Transverse colon (tissue), 4 donors: ENCODE measurements around the gene KBTBD4. TPM values are rescaled to one million over a fixed set of nuclear protein-coding genes. Genes with fewer than 3 reads are reported as not detected.
"Not testable (repeated sequence)": the region's sequence is repeated elsewhere in the genome, so short reads cannot be mapped to it uniquely, and the experiment has no call there.

Experiments used
- DNase-seq: peaks from one replicate; pipeline ENCODE4 v3.0.0-alpha.2; 2019
- H3K27ac ChIP-seq, 4 donors: fragments of 200-600 bp; sonication (generic); 2 replicates each; pipeline ENCODE4 v1.5.1; 2016 to 2018; ENCODE audit warnings: inconsistent platforms in 4 of 4
- H3K27me3 ChIP-seq: fragments of 200-600 bp; sonication (generic); 2 replicates; pipeline ENCODE4 v1.5.1; 2017; ENCODE audit warnings: inconsistent platforms
- H3K36me3 ChIP-seq, 4 donors: fragments of 200-600 bp; sonication (generic); 2 replicates each; pipeline ENCODE4 v1.5.1; 2017 to 2019; ENCODE audit warnings: inconsistent platforms in 4 of 4
- H3K4me1 ChIP-seq, 4 donors: fragments of 200-600 bp; sonication (generic); 2 replicates each; pipeline ENCODE4 v1.5.1; 2017 to 2020; ENCODE audit warnings: inconsistent platforms in 4 of 4
- H3K4me3 ChIP-seq, 4 donors: fragments of 200-600 bp; sonication (generic); 1 replicate in 1 of 4; 2 replicates in 3 of 4; pipeline versions ENCODE4 v1.5.1 to v1.6.1; 2017 to 2019; ENCODE audit warnings: inconsistent platforms in 4 of 4
- H3K9me3 ChIP-seq, 2 donors: fragments of 200-600 bp; sonication (generic); 2 replicates each; pipeline ENCODE4 v1.5.1; 2017 to 2019; ENCODE audit warnings: inconsistent platforms in 2 of 2
- CTCF ChIP-seq, 5 experiments: fragments of 200-600 bp in 3 of 5; fragments of 450-650 bp in 2 of 5; sonication (generic) in 3 of 5; IDR thresholded peaks; 1 replicate in 2 of 5; 2 replicates in 3 of 5; pipeline ENCODE4 v1.5.1; 2016 to 2017; ENCODE audit warnings: antibody characterized with exemption in 5 of 5, inconsistent platforms in 3 of 5, mild to moderate bottlenecking in 2 of 5, moderate library complexity in 1 of 5
- EP300 ChIP-seq: sonication (generic); formaldehyde crosslinking; IDR thresholded peaks from one replicate; pipeline ENCODE4 v1.6.1; 2017; ENCODE audit warnings: antibody characterized with exemption, low read depth
- POLR2A ChIP-seq: fragments of 450-650 bp; IDR thresholded peaks from one replicate; pipeline ENCODE4 v1.6.1; 2016; ENCODE audit warnings: antibody characterized with exemption, mild to moderate bottlenecking, moderate library complexity
- POLR2AphosphoS5 ChIP-seq, 3 donors: sonication (generic); formaldehyde crosslinking; IDR thresholded peaks; one replicate each; pipeline ENCODE4 v1.6.1; 2016; ENCODE audit warnings: antibody characterized with exemption in 3 of 3
- WGBS, 2 donors: methylation state at CpG; one replicate each; pipeline ENCODE4 v1.1.5; 2018; ENCODE audit warnings: low coverage in 1 of 2; 5-methylcytosine and 5-hydroxymethylcytosine counted together
- in situ Hi-C, 4 donors: fragments of 200-750 bp; cut with MboI; loops; one replicate each; pipeline versions ENCODE4 v1.15.0 to v1.15.1; 2017; ENCODE audit warnings: low sequenced_read_pairs in 3 of 4, low pct_ligation_motif_present in 1 of 4, low pct_unique_long_range_greater_than_20kb in 1 of 4
- intact Hi-C: fragments of 100-400 bp; cut with DNase I; formaldehyde crosslinking; loops from one replicate; pipeline ENCODE4 v1.15.1; 2023; ENCODE audit warnings: low total_unique reads
- total RNA-seq, 4 donors: library from RNA; depleted of rRNA; stranded (reverse); fragments of >200 nt; gene quantifications; one replicate each; pipeline ENCODE4 v1.1.0, GENCODE V29; 2016

Gene KBTBD4
- total RNA-seq, 4 donors from 2014 or later: 9.4 to 20.3 (median 16.5) TPM

- Histone ChIP-seq H3K4me1 (peaks cover 16 to 63% (median 20%) of the 10 kb centered on the region in 4 donors), H3K4me3 (no peak overlapping the region), H3K27me3 (no peaks in the 10 kb centered on the region), H3K36me3 (no peaks in the 10 kb centered on the region), H3K27ac (peak overlapping the region in 2 of 4 donors; percentile 33 to 55), H3K9me3 (no peaks in the 10 kb centered on the region)
- in situ Hi-C loops (no loop called here), intact Hi-C loops (loop anchor here (5.0 kb wide), 1 partner anchor 1356 kb away; no protein-coding TSS in a partner anchor)
- DNase-seq: no peak
- TF ChIP-seq POLR2A: no peak
- no peak for TF ChIP-seq EP300
- no peak for TF ChIP-seq POLR2AphosphoS5 (IDR thresholded peaks at IDR 0.05)
- TF ChIP-seq CTCF (IDR thresholded peaks at IDR 0.05): no peak
- 86 to 89% methylated on average over 1 to 2 of the region's 2 CpGs for WGBS, 2 donors
Measured at GRCh38 chr11:47533690-47534151, 45.0 kb downstream of the KBTBD4 start.

- Histone ChIP-seq H3K27me3 (no peaks in the 10 kb centered on the region), H3K36me3 (no peaks in the 10 kb centered on the region), H3K4me3 (no peak overlapping the region), H3K9me3 (no peaks in the 10 kb centered on the region), H3K4me1 (peaks cover 14 to 54% (median 18%) of the 10 kb centered on the region in 4 donors), H3K27ac (peak overlapping the region in 3 of 4 donors; percentile 33 to 55 (median 40))
- in situ Hi-C loops (no loop called here), intact Hi-C loops (loop anchor here (5.0 kb wide), 1 partner anchor 1355 kb away; no protein-coding TSS in a partner anchor)
- no peak for DNase-seq
- 76 to 78% methylated on average over 2 of the region's 2 CpGs for WGBS, 2 donors
- TF ChIP-seq CTCF (IDR thresholded peaks at IDR 0.05) (no peak), POLR2AphosphoS5 (IDR thresholded peaks at IDR 0.05) (peak in 2 of 3 donors; percentile 15 to 41), EP300 (no peak), POLR2A (no peak)
Measured at GRCh38 chr11:47532597-47533213, 46.1 kb downstream of the KBTBD4 start.

- no peak overlapping the region for H3K4me3 ChIP-seq
- no peaks in the 10 kb centered on the region for H3K9me3 ChIP-seq
- H3K27me3 ChIP-seq: no peaks in the 10 kb centered on the region
- intact Hi-C loops (loop anchor here (5.0 kb wide), 1 partner anchor 1354 kb away; no protein-coding TSS in a partner anchor), in situ Hi-C loops (no loop called here)
- no peaks in the 10 kb centered on the region for H3K36me3 ChIP-seq
- no peak for DNase-seq
- peak overlapping the region in 1 of 4 donors; percentile 55 for H3K27ac ChIP-seq
- peaks cover 19 to 51% (median 19%) of the 10 kb centered on the region in 4 donors for H3K4me1 ChIP-seq
- no peak for TF ChIP-seq POLR2A
- no peak for TF ChIP-seq CTCF (IDR thresholded peaks at IDR 0.05)
- TF ChIP-seq POLR2AphosphoS5 (IDR thresholded peaks at IDR 0.05): no peak
- TF ChIP-seq EP300: no peak
- WGBS, 2 donors: 78 to 82% methylated on average over 3 of the region's 3 CpGs
Measured at GRCh38 chr11:47531666-47532065, 47.1 kb downstream of the KBTBD4 start.

- H3K36me3 ChIP-seq, H3K27ac ChIP-seq, DNase-seq, in situ Hi-C loops, H3K27me3 ChIP-seq, H3K9me3 ChIP-seq, H3K4me3 ChIP-seq: not testable (repeated sequence)
- WGBS, 2 donors: 89% methylated on average over 9 of the region's 9 CpGs; no CpG with 5 or more reads in 1 of the 2 donors
- intact Hi-C loops: loop anchor here (5.0 kb wide), 1 partner anchor 1353 kb away; no protein-coding TSS in a partner anchor
- H3K4me1 ChIP-seq: peaks cover 13 to 51% (median 14%) of the 10 kb centered on the region in 4 donors
Measured at GRCh38 chr11:47530721-47531120, 48.0 kb downstream of the KBTBD4 start.
